MM.1S (cell line): Measurements from ENCODE around the gene FAM193B.

Experiments
- EZH2 ChIP-seq: fragments of 300-600 bp; sonication (generic); optimal IDR thresholded peaks from 2 replicates; pipeline ENCODE3; 2017; ENCODE audit warnings: low read depth, mild to moderate bottlenecking, antibody characterized with exemption, low read length, mixed read lengths
- TF ChIP-seq, protein P1 (sequence below): fragments of 300-600 bp; sonication (generic); IDR thresholded peaks from 2 replicates; pipeline ENCODE4 v1.5.1; 2016; ENCODE audit warnings: antibody characterized with exemption, low read length, mixed read lengths

DNA sequence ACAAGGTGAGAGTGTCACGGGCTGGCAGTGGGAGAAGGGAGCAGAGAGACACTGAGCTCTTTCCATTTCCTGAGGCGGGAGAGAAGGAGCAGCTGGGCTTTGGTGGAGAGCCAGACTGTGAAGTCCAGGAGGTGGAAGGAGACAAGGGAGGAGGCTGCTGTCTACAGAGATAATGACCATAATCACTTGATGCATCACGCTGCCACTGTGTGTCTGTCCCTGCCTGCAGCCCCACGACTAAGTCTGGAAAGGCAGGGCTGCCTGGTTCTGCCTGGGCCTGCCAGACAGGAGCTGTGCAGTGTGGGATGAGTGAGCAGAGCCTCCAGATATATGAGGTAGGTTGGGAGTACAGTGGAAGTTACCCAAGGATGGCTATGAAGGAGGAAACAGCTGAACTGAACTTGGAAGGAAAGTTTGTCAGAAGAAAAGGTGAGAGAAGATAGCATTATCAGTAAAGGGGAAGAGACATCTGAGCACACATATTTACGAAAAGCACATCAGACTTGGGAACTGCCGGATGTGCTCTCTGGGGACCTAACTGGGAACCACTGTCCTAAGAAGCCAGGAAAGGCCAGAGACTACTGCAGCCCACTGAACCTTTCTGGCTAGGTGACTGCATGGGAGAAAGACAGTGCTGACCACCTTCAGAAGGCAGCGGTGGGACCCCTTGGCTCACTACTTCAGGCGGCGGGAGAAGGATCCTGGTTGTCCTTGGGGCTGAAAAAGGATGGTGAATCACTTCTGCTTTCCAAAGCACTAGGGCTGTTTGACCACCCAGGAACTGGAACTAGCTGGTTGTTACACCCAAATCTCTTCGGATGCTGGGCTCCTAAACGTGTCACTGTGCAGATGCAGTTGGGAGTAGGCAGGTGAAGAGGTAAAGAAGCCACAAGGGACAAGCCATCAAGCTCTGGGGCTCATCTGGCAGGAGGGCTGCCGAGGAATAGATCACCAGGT is 24.8 kb downstream of the FAM193B start:
- TF ChIP-seq, protein P1, sequence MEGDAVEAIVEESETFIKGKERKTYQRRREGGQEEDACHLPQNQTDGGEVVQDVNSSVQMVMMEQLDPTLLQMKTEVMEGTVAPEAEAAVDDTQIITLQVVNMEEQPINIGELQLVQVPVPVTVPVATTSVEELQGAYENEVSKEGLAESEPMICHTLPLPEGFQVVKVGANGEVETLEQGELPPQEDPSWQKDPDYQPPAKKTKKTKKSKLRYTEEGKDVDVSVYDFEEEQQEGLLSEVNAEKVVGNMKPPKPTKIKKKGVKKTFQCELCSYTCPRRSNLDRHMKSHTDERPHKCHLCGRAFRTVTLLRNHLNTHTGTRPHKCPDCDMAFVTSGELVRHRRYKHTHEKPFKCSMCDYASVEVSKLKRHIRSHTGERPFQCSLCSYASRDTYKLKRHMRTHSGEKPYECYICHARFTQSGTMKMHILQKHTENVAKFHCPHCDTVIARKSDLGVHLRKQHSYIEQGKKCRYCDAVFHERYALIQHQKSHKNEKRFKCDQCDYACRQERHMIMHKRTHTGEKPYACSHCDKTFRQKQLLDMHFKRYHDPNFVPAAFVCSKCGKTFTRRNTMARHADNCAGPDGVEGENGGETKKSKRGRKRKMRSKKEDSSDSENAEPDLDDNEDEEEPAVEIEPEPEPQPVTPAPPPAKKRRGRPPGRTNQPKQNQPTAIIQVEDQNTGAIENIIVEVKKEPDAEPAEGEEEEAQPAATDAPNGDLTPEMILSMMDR = no peak
- no peak for TF ChIP-seq EZH2
